ENCODE results near the gene PLXNA4. TPM values are rescaled to one million over a fixed set of nuclear protein-coding genes. Genes with fewer than 3 reads are reported as not detected.

PLXNA4 gene
- total RNA-seq, 1 donor from 2014 or later: 5.3 TPM

DNA sequence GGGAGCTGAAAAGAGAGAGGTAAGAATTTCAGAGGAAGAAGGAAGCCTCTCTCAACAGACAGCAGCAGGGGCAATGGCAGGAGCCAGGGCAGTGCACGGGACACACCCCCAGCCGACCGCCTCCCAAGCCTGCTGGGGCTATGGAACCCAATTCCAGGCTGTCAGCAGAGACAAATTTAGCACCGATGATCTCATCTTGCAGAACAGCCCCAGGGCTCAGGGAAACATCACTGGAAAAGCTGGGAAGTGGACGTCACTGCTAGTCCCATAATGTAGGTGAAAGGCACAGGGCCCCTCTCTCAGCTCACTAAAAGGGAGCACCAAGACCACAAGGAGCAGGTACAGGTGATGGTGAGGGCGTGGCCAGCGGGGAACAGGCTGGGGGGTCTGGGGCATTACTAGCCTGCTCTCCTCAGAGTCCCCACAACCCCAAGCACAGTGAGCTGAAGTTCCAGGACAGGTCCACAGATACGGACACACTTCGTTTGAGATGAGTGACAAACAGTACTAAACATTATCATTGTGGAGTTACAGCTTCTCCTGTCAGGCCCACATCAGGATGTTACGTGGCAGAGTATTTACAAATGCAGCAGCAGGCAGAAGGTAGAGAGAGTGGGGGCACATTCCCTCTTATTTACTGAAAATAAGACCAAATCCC lies 103.7 kb downstream of the PLXNA4 start:
- peak; percentile 72 to 77 for DNase-seq (ENCODE audit: low read depth in 2 of 2)

DNA sequence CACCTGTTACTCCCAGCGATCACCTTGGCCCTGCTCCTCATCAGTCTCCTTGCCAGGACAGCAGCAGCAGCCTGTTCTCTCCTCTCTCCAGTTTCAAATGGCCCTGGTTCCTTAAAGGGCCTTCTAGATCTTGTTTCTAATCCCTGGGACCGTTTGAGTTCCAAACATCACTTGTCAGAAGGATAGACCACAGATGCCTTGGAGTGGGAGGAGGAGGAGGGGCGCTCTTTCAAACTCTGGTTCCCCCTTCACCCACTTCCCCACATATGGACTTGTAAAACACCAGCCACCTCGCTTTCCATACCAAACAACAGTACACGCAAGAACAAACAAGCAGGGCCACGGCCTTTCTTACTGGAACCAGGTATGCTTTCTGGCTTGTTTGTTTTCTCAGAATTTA lies 104.8 kb downstream of the PLXNA4 start:
- DNase-seq (ENCODE audit: low read depth in 2 of 2): no peak

DNA sequence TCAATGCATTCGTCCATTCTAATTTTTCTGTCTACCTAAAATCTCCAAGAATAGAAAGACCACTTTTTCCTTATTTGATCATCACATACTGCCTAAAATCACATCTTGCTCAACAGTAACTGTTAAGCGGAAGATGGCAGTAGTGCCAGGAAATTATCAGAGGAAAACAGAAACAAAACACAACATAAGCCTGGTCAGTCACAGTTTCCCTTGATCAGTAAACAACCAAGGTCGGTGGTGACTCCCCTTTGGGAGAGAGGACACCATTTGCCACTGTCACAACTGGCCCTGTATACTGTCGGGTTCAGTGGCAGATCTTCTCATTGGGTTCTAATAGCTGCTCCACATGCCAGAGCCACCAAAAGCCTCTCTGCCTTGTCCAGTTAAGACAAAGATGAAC lies 106.6 kb downstream of the PLXNA4 start:
- peak; percentile 48 to 69 for DNase-seq (ENCODE audit: low read depth in 2 of 2)

GRCh38 chr7:132469264-132469663 lies 107.0 kb downstream of the PLXNA4 start:
- peak; percentile 85 to 93 for DNase-seq (ENCODE audit: low read depth in 2 of 2)

DNA sequence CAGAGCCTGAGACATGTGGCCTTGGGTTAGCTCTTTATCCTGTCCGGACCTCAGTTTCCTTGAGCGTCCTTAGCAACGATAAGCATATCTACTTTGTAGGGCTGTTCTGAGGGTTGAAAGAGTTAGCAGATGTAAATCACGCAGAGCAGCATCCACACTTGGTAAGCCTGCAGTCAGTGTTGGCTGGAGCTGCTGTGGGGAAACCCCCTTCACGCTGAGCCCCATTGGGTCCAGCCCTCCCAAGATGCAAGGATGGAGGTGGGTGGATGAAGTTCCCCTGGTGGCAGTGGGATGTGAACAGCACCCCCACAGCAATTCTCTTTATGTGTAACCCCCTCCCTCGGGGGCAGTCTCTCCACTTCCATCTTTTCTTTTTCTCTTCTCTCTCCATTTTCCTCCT lies 109.9 kb downstream of the PLXNA4 start:
- no peak for DNase-seq (ENCODE audit: low read depth in 2 of 2)

GRCh38 chr7:132465516-132465915 lies 110.8 kb downstream of the PLXNA4 start:
- DNase-seq (ENCODE audit: low read depth in 2 of 2): peak in 1 of 2 donors; percentile 87

- peak; percentile 77 to 96 for DNase-seq (ENCODE audit: low read depth in 2 of 2)
These were observed 111.5 kb downstream of the PLXNA4 start for GRCh38 chr7:132464740-132465139.

GRCh38 chr7:132463922-132464321 lies 112.3 kb downstream of the PLXNA4 start:
- DNase-seq (ENCODE audit: low read depth in 2 of 2): peak in 1 of 2 donors; percentile 48

GRCh38 chr7:132462478-132462877 lies 113.8 kb downstream of the PLXNA4 start:
- DNase-seq (ENCODE audit: low read depth in 2 of 2): no peak

GRCh38 chr7:132461032-132461592 lies 115.2 kb downstream of the PLXNA4 start:
- no peak for DNase-seq (ENCODE audit: low read depth in 2 of 2)

DNA sequence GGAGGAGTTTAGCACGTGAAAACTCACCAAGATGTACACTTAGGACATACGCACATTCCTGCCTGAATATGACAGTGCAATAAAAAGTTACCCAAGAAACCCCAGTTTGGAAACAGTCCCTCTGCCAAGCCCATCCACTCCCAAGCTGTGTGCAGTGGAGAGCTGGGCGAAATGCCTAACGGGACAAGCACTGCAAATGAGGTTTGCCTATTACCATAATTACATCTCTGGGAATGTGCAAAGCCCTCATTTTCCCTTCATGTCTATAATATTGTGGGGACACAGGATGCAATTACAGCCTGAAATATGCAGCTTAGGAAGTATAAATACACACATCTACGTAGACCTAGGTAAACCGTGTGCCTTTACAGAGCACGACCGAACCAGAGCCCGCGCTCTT lies 117.5 kb downstream of the PLXNA4 start:
- no peak for DNase-seq (ENCODE audit: low read depth in 2 of 2)

DNA sequence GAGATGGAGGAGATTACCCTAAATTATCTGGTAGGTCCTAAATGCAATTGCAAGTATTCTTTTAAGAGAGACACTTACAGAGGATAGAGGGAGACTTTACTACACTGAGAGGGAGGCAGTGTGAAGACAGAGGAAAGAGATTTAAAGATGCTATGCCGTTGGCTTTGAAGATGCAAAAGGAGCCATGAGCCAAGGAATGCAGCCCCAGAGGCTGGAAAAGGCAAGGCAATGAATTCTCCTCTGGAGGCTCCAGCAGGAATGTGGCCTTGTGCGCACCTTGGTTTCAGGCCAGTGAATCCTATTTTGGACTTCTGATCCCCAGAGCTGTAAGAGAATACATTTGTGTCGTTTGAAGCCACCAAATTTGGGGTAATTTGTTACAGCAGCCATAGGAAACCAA lies 118.6 kb downstream of the PLXNA4 start:
- DNase-seq (ENCODE audit: low read depth in 2 of 2): no peak

- no peak for DNase-seq (ENCODE audit: low read depth in 2 of 2)
These were observed 119.9 kb downstream of the PLXNA4 start for GRCh38 chr7:132456418-132456817.

- DNase-seq (ENCODE audit: low read depth in 2 of 2): no peak
These were observed 120.9 kb downstream of the PLXNA4 start for GRCh38 chr7:132455378-132455777.

GRCh38 chr7:132453826-132454225 lies 122.4 kb downstream of the PLXNA4 start:
- DNase-seq (ENCODE audit: low read depth in 2 of 2): no peak

DNA sequence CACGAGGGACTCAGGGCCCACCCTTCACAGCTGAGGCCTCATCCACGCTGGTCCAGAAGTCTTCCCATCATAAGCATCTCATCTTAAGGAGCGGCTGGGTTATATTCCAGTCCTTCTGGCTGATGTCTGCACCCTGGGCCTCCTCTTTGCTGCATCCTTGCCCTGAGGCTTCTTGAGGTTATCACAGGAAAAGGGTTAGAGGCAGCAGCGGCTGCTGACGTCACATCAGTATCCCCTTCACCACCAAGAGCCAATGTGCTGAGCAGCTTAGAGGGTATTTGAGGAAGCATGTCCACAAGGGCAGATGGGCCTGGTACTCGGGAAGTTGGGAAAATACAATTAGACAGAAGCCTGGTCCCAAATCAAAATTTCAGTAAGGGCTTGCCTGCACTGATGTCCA lies 125.1 kb downstream of the PLXNA4 start:
- DNase-seq (ENCODE audit: low read depth in 2 of 2): no peak

- no peak for DNase-seq (ENCODE audit: low read depth in 2 of 2)
These were observed 125.6 kb downstream of the PLXNA4 start for GRCh38 chr7:132450696-132451095.

GRCh38 chr7:132450188-132450587 lies 126.1 kb downstream of the PLXNA4 start:
- no peak for DNase-seq (ENCODE audit: low read depth in 2 of 2)

- DNase-seq (ENCODE audit: low read depth in 2 of 2): peak; percentile 75 to 88
These were observed 129.5 kb downstream of the PLXNA4 start for GRCh38 chr7:132446666-132447278.

- DNase-seq (ENCODE audit: low read depth in 2 of 2): no peak
These were observed 130.0 kb downstream of the PLXNA4 start for GRCh38 chr7:132446260-132446659.

- DNase-seq (ENCODE audit: low read depth in 2 of 2): no peak
These were observed 132.3 kb downstream of the PLXNA4 start for GRCh38 chr7:132443761-132444520.

- DNase-seq (ENCODE audit: low read depth in 2 of 2): no peak
These were observed 134.3 kb downstream of the PLXNA4 start for GRCh38 chr7:132441935-132442334.
